GM19438 (cell line): ENCODE data around the gene CTNNA2.

Experiments
- ATAC-seq: cut with Tn5 transposase; IDR thresholded peaks from one replicate; pipeline ENCODE4 v1.9.1; 2021; ENCODE audit warnings: low read depth; ENCODE audit not compliant: unreplicated experiment

Gene CTNNA2

DNA sequence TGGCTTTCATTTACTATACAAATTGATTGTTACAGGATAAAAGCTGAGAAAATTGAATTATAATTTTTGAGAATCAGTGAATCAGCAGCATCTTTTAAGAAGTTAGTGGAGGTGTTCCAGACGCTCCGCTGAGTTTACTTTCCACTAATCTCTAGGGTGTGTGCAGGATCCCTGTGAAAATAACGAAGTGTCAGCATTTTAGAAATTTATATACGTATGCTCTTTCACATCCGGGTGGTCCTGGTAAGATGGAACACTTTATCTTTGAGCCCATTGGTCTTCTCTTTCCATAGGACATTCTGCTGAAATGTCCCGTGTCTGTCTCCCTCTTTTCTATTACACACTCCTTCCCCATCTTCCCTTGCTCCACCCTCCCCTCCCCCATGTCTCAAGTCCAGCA is 1060.3 kb downstream of the CTNNA2 start:
- ATAC-seq, result no peak

DNA sequence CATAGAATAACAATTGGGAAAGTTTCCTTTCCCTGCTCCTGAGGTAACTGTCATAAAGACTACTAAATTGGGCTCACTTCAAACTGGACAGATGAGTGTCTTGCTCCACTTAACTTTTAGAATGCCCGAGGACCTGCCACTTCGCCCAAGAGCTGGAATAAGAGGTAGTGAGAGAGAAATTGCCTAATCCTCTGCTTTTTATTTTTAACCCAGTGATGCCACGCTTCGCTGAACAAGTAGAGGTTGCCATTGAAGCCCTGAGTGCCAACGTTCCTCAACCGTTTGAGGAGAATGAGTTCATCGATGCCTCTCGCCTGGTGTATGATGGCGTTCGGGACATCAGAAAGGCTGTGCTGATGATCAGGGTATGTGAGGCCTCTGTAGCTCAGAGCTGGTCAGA is 1061.1 kb downstream of the CTNNA2 start:
- no peak for ATAC-seq

DNA sequence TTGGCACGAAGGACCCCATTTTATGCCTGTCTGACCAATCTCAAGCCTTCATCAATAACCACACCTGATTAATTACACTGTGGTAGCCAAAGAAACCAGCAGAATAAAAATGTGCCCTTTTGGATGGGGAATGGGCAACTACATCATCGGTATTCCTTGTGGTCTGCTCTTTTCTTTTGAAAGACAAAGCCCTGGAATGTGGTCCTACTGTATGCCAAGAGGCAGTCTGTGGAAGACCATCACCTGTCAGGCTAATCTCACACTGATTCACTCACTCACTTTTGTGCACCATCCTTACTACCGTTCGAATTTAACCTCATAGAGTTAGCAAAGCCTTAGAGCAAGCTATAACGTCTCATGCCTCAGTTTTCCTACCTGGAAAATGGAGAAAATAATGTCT is 1066.9 kb downstream of the CTNNA2 start:
- ATAC-seq, result no peak

DNA sequence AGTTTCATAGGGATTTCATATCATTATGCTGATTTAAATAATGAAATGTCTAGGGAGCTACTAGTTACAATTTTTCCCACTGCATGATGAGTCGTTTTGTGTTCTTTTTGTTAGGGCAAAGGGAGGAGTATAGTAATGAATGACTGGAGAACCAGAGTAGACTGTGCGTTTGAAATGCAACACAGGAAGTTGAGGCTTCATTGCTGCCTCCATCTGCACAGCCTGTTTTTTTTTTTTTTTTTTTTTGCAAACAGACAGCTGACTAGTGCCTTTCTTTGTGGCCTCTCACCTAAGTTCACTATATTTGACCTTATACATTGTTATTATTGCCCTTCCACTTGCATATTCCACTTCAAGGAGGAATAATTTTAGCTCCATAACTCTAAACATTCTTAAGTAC is 1078.4 kb downstream of the CTNNA2 start:
- ATAC-seq, result no peak

DNA sequence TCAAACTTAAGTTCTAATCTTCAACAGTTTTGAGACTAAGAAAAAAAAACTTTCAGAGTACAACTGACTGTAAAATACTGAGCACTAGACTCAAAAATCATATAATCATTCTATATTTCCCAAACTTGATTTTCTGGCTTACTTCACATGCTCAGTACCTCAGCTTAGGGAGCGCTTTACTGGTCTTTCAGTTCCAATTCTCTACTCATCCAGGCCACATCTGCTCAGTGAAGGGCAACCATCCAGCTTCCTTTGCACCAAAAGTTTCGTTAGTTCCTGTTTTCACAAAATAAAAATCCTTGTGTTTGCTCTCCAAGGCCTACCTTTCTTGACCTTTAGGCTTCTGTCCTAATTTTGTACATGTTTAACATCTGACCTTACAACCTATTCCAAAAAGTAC is 1079.3 kb downstream of the CTNNA2 start:
- ATAC-seq, result no peak

DNA sequence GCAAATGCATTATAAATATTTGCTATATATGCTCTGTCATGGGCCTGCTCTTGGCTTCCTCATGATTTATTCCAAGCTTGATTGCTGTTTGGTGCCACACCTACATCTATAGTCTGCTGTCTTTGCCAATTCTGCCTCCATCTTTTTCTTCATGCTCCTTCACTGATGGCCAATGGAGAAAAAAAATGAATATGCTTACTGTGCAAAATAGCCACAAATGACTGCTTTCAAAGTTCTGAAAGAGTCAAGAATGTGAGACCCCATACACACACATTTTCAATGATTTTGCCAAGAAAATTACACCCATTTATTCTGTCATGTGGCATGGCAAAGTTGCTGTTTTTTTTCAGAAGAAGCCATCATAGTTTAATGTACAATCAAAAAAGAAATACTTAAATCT is 1097.3 kb downstream of the CTNNA2 start:
- ATAC-seq, result no peak

DNA sequence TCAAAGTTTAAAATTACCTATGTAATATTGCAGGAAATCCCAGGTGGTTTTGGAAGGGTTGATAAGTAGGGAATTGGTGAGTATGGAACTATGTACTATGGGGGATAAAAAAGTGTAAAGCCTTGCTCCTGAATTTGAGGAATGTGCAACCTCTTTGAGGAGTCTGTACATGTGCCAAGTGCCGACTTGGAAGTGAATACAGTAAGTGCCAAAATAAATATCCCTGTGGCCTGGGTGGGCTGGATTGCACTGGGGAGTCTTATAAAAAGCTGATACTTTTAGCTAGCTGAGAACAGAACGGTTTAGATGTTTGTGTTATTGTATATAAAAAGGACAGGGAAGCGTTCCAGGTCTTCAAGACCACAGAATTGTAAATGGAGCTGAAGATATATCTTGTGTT is 1108.8 kb downstream of the CTNNA2 start:
- no peak for ATAC-seq

DNA sequence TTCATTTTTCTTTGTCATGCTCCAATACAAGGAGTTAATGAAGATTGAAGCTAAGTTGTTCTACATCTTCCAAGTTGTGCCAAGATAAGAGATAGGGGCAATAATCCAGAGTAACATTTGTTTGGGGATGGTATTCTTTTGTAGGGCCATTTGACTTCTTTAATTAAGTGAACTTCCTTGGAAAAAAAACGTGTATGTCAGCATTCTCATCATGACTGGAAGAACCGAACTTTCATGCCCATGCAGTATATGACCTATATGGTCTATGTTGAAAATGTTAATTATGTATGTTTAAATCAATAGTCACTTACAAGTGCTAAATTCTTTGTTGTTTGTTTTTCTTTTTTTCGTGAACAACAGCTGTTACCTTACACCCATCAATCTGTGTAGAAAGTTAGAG is 1111.2 kb downstream of the CTNNA2 start:
- no peak for ATAC-seq

DNA sequence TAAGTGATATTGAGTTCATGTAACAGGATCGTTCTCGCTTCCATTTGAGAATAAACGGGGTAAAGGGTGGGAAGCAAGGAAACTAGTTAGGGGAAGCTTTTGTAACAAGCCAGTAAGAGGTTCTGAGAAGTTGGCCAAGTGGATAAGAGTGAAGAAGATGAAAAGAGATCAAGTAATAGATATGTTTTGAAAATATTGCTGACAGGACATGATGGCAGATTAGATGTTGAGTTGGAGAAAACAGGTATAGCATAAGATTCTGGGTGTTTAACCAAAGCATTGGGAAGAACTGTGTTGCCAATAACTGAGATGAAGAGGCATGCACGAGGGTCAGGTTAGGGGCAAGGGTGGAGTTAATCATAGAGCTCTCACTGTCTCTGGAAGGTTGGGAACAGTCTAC is 1121.7 kb downstream of the CTNNA2 start:
- no peak for ATAC-seq

DNA sequence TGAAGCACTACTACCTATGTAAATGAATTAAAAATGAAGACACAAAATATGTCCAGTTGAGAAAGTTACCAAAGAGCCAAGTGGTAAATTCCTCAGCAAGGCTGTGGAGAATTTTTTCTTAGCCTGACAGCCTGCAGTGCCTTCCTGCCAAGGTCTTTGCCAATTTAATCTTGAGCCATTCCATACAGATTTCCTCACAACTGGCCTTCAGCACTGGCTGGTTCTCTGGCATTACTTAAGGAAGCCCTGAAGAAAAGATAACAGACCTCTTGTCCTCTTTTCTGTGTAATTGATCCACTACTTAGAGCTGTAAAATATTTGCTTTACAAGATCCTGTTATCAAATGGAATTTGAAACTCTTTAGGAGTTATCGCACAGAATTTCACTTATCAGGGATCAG is 1125.9 kb downstream of the CTNNA2 start:
- ATAC-seq, result no peak

DNA sequence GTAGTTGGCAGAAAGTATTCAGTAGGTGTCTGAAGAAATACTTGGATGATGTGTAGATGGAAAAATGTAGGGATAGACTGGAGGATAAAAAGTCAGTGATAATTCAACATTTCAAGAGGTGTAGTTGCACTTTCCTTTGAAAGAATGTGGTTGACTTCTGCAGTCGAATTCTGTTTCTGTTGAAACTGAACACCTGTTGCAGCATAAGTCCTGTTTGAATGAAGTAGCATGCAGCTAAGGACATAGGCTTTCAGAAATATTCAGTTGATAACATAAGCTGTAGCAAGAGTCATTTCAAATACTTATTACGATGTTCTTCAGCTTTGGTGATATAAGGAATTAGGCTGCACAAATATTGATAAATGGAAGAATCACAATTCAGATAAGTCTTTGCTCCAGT is 1129.6 kb downstream of the CTNNA2 start:
- no peak for ATAC-seq

DNA sequence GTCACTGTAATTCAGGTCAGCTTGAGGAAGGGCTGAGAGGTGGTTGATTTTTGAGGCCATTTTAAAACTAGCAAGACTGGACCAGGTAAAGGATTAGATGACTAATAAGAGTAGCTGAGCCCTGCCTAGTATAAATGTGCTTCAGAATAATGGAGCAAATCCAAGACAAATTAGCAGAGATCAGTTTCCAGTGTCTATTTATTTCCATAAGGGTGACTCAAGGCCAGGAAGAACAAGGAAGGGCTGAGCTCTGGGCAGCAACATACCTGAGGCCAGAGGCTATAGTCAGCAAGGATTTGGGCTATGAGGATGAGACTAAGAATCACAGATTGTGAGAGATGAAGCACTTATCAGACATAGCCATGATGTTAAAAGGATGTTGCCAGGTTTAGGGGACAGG is 1130.7 kb downstream of the CTNNA2 start:
- no peak for ATAC-seq

DNA sequence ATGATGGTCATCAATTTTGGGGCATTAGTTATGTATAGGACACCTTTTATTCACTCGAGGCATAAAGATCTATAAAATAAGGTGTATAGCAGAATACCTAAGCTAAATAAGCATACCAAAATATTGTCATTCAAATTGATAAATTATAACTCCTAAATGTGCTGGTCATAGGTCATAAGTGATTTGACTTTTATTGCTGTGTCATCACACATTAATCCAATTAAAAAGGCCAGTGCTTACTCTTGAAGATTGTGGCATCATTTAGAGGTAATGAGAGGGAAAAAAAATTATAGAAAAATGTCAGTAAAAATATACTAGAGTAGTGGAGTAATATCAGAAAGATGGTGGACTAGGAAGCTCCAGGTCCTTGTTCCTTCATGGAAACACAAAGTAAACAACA is 1138.6 kb downstream of the CTNNA2 start:
- ATAC-seq, result no peak

DNA sequence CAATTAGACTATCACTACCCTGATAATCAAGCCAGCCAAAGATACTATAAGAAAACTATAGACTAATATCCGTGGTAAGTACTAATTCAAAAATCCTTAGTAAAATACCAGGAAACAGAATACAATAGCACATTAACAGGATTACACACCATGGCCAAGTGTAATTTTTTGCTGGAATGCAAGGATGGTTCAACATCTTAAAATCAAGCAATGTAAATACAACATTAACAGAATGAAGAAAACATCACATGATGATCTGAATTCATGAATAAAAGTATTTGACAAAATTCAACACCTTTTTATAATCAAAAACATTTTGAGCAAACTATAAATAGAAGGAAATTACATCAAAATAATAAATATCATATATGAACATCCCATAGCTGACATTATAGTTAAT is 1142.4 kb downstream of the CTNNA2 start:
- ATAC-seq, result no peak

DNA sequence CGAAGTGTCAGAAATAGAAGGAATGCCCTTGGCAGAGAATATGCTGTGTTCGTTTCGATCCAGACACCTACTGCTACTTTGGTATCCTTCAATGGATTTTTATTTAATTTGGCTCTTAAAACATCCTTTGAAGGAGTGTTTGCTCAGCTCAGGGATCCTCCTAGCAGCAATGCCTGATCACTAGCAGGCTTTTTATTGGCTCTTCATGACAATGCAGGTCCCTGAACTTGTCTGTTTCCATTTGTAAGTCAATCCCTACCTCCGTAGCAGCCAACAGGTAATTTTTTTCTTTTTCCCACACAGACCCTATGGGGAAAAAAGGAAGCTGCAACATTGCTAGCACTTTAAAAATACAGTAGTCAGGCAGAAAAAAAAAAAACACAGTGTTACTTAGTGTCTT is 1157.9 kb downstream of the CTNNA2 start:
- ATAC-seq, result no peak

DNA sequence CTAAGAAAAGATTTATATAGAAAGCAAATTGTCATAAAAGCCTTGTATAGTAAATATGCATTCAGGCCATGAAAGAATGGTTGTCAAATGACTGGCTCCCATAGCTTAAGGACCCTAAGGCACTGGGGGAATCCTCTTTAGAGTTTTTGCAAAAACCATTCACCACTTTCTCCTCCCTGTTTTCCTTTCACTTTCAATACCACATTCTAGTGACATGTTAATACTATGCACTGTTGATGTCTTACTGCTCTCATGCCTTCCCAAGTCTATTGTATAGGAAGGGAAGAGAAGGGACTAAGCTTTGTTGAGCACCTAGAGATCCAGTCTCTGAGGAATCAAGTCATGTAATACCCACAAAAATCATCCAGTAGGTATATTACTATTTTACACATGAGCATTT is 1174.7 kb downstream of the CTNNA2 start:
- no peak for ATAC-seq

DNA sequence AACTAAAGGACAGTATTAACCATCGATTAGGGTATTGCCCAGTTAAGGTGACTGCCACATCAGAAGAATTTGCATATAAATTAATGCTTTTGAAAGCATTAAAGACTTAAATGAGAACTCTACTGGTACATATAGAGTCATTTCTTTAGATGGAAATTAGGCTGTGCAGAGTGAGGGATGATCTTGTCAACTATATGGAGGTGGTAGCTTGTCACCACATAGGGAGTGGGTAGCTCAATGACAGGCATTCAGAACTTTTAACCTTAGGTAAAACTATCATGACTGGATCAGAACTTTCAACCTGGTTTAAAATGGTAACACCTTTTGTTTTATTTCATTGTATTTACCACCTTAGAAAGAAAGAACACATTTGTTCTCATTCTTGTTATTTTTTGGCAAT is 1176.3 kb downstream of the CTNNA2 start:
- no peak for ATAC-seq
